Measurements from ENCODE around the gene TENM4. TPM values are rescaled to one million over a fixed set of nuclear protein-coding genes. Genes with fewer than 3 reads are reported as not detected.

TENM4 gene
- polyA plus RNA-seq: 16.8 and 24.8 TPM in 2 replicates
- 153 and 170 TPM in 2 replicates for polyA minus RNA-seq

DNA sequence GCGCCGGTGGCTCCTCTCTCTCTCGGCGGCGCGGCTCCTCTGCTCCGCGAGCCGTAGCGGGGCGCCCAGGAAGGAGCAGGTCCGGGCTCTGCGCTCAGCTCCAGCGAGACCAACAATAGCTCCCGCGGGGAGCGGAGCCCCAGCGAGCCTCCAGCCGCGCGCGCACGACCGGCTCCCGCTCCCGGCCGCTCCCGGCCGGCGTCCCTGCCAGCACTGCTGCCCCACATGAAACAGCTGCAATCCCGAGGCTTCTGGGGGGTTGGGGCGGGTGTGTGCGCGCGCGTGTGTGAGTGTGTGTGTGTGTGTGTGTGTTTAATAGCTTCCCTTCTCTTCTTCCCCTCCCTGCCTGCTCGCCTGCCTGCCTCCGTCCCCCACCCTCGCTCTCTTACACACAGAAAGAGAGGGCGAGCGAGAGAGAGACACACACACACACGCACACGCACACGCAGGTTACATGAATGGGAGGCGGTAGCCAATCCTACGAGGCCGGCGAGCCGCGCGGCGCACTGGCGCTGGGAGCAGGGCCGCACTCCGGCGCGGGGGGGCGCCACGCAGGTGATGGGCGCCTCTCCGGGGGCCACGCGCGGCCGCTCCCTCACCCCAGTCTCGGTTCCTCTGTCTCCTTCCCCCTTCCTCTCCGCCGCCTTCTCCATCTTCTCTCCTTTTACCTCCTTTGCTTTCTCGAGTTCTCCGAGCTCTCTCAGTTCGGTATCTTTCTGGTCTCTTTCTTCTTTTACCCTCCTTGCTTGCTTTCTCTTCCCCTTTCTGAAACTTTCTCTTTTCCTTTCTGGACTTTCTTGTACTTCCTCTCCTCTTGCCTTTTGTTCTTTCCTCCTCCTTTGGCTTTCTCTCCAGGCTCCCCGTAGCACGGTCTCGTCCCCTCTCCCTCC, at the start of gene TENM4:
TENM4 (minus strand) TSS at position 460 of the 890 bp plus-strand sequence. CDS start 371,086 bp downstream, outside the sequence.
- H3F3A ChIP-seq (ENCODE audit: insufficient read depth, low read length, poor library complexity, severe bottlenecking): peaks cover 6% of the 10 kb centered on the region
- H3K4me2 ChIP-seq (ENCODE audit: low read length): peak within 1 kb of the TSS; percentile 53
- no peaks in the 10 kb centered on the region for H3K9me3 ChIP-seq (ENCODE audit: low read length)
- peak within 1 kb of the TSS; percentile 82 for H3K4me3 ChIP-seq (ENCODE audit: low read length)
- H3K36me3 ChIP-seq (ENCODE audit: insufficient read depth, low read length): no peaks in the 10 kb centered on the region
- no peaks in the 10 kb centered on the region for H3K9me2 ChIP-seq (ENCODE audit: insufficient read depth, low read length)
- no peaks in the 10 kb centered on the region for H3K27me3 ChIP-seq (ENCODE audit: insufficient read depth, low read depth, low read length)
- peaks cover 9% of the 10 kb centered on the region for H4K20me1 ChIP-seq (ENCODE audit: insufficient read depth)
- TF ChIP-seq RAD21 (conservative IDR thresholded peaks at IDR 0.05) (peak; percentile 71), EP300 (conservative IDR thresholded peaks at IDR 0.05; ENCODE audit: poor library complexity, severe bottlenecking) (peak; percentile 70), REST (IDR thresholded peaks at IDR 0.05; ENCODE audit: borderline replicate concordance) (peak; percentile 54), POLR2AphosphoS5 (IDR thresholded peaks at IDR 0.05) (peak; percentile 91), MXI1 (conservative IDR thresholded peaks at IDR 0.05; ENCODE audit: poor library complexity, severe bottlenecking) (peak; percentile 77), TAF1 (IDR thresholded peaks at IDR 0.05; ENCODE audit: low read depth) (peak; percentile 78), EZH2 (IDR thresholded peaks at IDR 0.05; ENCODE audit: borderline replicate concordance, insufficient read depth, low read length, poor library complexity, severe bottlenecking) (no peak), SMC3 (conservative IDR thresholded peaks at IDR 0.05; ENCODE audit: poor library complexity) (peak; percentile 83)
- TF ChIP-seq, protein P1, sequence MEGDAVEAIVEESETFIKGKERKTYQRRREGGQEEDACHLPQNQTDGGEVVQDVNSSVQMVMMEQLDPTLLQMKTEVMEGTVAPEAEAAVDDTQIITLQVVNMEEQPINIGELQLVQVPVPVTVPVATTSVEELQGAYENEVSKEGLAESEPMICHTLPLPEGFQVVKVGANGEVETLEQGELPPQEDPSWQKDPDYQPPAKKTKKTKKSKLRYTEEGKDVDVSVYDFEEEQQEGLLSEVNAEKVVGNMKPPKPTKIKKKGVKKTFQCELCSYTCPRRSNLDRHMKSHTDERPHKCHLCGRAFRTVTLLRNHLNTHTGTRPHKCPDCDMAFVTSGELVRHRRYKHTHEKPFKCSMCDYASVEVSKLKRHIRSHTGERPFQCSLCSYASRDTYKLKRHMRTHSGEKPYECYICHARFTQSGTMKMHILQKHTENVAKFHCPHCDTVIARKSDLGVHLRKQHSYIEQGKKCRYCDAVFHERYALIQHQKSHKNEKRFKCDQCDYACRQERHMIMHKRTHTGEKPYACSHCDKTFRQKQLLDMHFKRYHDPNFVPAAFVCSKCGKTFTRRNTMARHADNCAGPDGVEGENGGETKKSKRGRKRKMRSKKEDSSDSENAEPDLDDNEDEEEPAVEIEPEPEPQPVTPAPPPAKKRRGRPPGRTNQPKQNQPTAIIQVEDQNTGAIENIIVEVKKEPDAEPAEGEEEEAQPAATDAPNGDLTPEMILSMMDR (IDR thresholded peaks at IDR 0.05; ENCODE audit: poor library complexity, severe bottlenecking): peak; percentile 91
- peak within 1 kb of the TSS; percentile 95 for H3K9ac ChIP-seq (ENCODE audit: low read length)
- peak within 1 kb of the TSS; percentile 52 for H2AFZ ChIP-seq (ENCODE audit: low read depth, low read length)
- peak within 1 kb of the TSS; percentile 90 for H3K27ac ChIP-seq (ENCODE audit: low read length)
- H3K79me2 ChIP-seq (replicated peaks; ENCODE audit: insufficient read depth, low read length): peaks cover 38% of the 10 kb centered on the region

- no peaks in the 10 kb centered on the region for H3K9me2 ChIP-seq (ENCODE audit: insufficient read depth, low read length)
- H3K9me3 ChIP-seq (ENCODE audit: low read length): no peaks in the 10 kb centered on the region
- H3K27me3 ChIP-seq (ENCODE audit: insufficient read depth, low read depth, low read length): no peaks in the 10 kb centered on the region
- H4K20me1 ChIP-seq (ENCODE audit: insufficient read depth): no peaks in the 10 kb centered on the region
- H3K79me2 ChIP-seq (replicated peaks; ENCODE audit: insufficient read depth, low read length): no peaks in the 10 kb centered on the region
- no peak overlapping the region for H2AFZ ChIP-seq (ENCODE audit: low read depth, low read length)
- no peak overlapping the region for H3K27ac ChIP-seq (ENCODE audit: low read length)
- no peak overlapping the region for H3K4me3 ChIP-seq (ENCODE audit: low read length)
- no peak for TF ChIP-seq RAD21 (conservative IDR thresholded peaks at IDR 0.05)
- TF ChIP-seq, protein P1 (IDR thresholded peaks at IDR 0.05; ENCODE audit: poor library complexity, severe bottlenecking): no peak
- H3K4me2 ChIP-seq (ENCODE audit: low read length): no peak overlapping the region
- no peak overlapping the region for H3K9ac ChIP-seq (ENCODE audit: low read length)
- no peaks in the 10 kb centered on the region for H3K36me3 ChIP-seq (ENCODE audit: insufficient read depth, low read length)
- no peaks in the 10 kb centered on the region for H3F3A ChIP-seq (ENCODE audit: insufficient read depth, low read length, poor library complexity, severe bottlenecking)
Measured at GRCh38 chr11:79488286-79488685, 47.5 kb upstream of the TENM4 start.
